Lung (tissue), 12 donors: ENCODE data around the gene CRTC3. TPM values are rescaled to one million over a fixed set of nuclear protein-coding genes. Genes with fewer than 3 reads are reported as not detected.
"Not testable (repeated sequence)": the region's sequence is repeated elsewhere in the genome, so short reads cannot be mapped to it uniquely, and the experiment has no call there.

Source experiments
- ATAC-seq: fragments of 200-7000 bp; cut with Tn5 transposase; one replicate; pipeline ENCODE4 v1.9.1; 2020; ENCODE audit warnings: moderate number of reproducible peaks; ENCODE audit not compliant: insufficient read depth, low FRiP score
- DNase-seq, 3 donors: peaks; one replicate each; pipeline ENCODE4 v3.0.0-alpha.2; 2013 to 2017
- H3K27ac ChIP-seq, 2 donors: one replicate each; pipeline ENCODE4 v1.5.1; 2013; ENCODE audit warnings: mild to moderate bottlenecking in 2 of 2, moderate library complexity in 2 of 2, control low read depth in 1 of 2, inconsistent platforms in 1 of 2, low read depth in 1 of 2, low read length in 1 of 2
- H3K27me3 ChIP-seq, 3 donors: one replicate each; pipeline ENCODE4 v1.5.1; 2013; ENCODE audit warnings: low read length in 2 of 3; ENCODE audit not compliant: control insufficient read depth in 3 of 3, insufficient read depth in 3 of 3
- H3K36me3 ChIP-seq, 4 donors: one replicate each; pipeline ENCODE4 v1.5.1; 2013; ENCODE audit warnings: low read length in 4 of 4, mild to moderate bottlenecking in 1 of 4, moderate library complexity in 1 of 4; ENCODE audit not compliant: control insufficient read depth in 4 of 4, insufficient read depth in 4 of 4
- H3K4me1 ChIP-seq, 5 donors: one replicate each; pipeline ENCODE4 v1.5.1; 2013; ENCODE audit warnings: low read length in 5 of 5, mild to moderate bottlenecking in 2 of 5, moderate library complexity in 1 of 5; ENCODE audit not compliant: control insufficient read depth in 5 of 5, insufficient read depth in 5 of 5
- H3K4me3 ChIP-seq: one replicate; pipeline ENCODE4 v1.5.1; 2013; ENCODE audit warnings: mild to moderate bottlenecking, control low read depth, moderate library complexity
- H3K9ac ChIP-seq, 2 donors: one replicate each; pipeline ENCODE4 v1.5.1; 2013; ENCODE audit warnings: low read length in 2 of 2, control low read depth in 1 of 2; ENCODE audit not compliant: insufficient read depth in 1 of 2
- H3K9me3 ChIP-seq, 4 donors: one replicate each; pipeline ENCODE4 v1.5.1; 2013; ENCODE audit warnings: low read length in 3 of 4, mild to moderate bottlenecking in 1 of 4, moderate library complexity in 1 of 4; ENCODE audit not compliant: control insufficient read depth in 4 of 4, insufficient read depth in 3 of 4
- WGBS, 2 donors: extraction: QIAGEN DNeasy Blood & Tissue Kit; methylation state at CpG; one replicate each; pipeline ENCODE4 v1.1.7; 2013; 5-methylcytosine and 5-hydroxymethylcytosine counted together
- polyA plus RNA-seq, 2 donors: library from polyadenylated mRNA; stranded (reverse); fragments of 200-250 nt; gene quantifications; one replicate each; pipeline ENCODE4 v1.2.1, GENCODE V29; 2013
- total RNA-seq, 2 donors: library from RNA; depleted of rRNA in 1 of 2; stranded (reverse); fragments of >200 nt in 1 of 2; gene quantifications; one replicate each; pipeline ENCODE4 v1.2.1, GENCODE V29; 2014 to 2021
- TF ChIP-seq, protein P1 (sequence below): IDR thresholded peaks from 2 replicates; pipeline ENCODE4 v1.5.1; 2012; ENCODE audit warnings: mild to moderate bottlenecking; ENCODE audit errors: control extremely low read depth, extremely low read depth
- donor health status: control.
- donor health status: control.
- donor health status: Bipolar disorder and iron deficiency.
- donor health status: healthy.
- donor health status: DM: yes; HTN: yes; CAD: no.

Gene CRTC3
- total and polyA plus RNA-seq, 4 donors, result 12.0 to 47.9 (median 28.2) TPM

GRCh38 chr15:90519688-90520087, 10.0 kb upstream of the CRTC3 start:
- Histone ChIP-seq H3K27ac (no peak overlapping the region), H3K27me3 (no peaks in the 10 kb centered on the region), H3K4me1 (no peaks in the 10 kb centered on the region), H3K9me3 (no peaks in the 10 kb centered on the region), H3K9ac (no peak overlapping the region), H3K36me3 (no peaks in the 10 kb centered on the region), H3K4me3 (no peak overlapping the region)
- ATAC-seq (no peak), DNase-seq (no peak)
- 79 to 87% methylated on average over 1 of the region's 1 CpG for WGBS, 2 donors
- TF ChIP-seq, protein P1, sequence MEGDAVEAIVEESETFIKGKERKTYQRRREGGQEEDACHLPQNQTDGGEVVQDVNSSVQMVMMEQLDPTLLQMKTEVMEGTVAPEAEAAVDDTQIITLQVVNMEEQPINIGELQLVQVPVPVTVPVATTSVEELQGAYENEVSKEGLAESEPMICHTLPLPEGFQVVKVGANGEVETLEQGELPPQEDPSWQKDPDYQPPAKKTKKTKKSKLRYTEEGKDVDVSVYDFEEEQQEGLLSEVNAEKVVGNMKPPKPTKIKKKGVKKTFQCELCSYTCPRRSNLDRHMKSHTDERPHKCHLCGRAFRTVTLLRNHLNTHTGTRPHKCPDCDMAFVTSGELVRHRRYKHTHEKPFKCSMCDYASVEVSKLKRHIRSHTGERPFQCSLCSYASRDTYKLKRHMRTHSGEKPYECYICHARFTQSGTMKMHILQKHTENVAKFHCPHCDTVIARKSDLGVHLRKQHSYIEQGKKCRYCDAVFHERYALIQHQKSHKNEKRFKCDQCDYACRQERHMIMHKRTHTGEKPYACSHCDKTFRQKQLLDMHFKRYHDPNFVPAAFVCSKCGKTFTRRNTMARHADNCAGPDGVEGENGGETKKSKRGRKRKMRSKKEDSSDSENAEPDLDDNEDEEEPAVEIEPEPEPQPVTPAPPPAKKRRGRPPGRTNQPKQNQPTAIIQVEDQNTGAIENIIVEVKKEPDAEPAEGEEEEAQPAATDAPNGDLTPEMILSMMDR, result no peak

- TF ChIP-seq, protein P1, result no peak
- no peak for ATAC-seq
- H3K27me3 ChIP-seq, result no peaks in the 10 kb centered on the region
- no peaks in the 10 kb centered on the region for H3K9me3 ChIP-seq
- H3K4me3 ChIP-seq, result no peak overlapping the region
- H3K4me1 ChIP-seq, result no peaks in the 10 kb centered on the region
- H3K36me3 ChIP-seq, result no peaks in the 10 kb centered on the region
- H3K9ac ChIP-seq, result no peak overlapping the region
- no peak for DNase-seq
- H3K27ac ChIP-seq, result no peak overlapping the region
- WGBS, 2 donors, result 92 to 96% methylated on average over 5 of the region's 5 CpGs
These were observed 9.4 kb upstream of the CRTC3 start for GRCh38 chr15:90520365-90520764.

GRCh38 chr15:90523373-90523772, 6.3 kb upstream of the CRTC3 start:
- Histone ChIP-seq H3K4me1 (no peaks in the 10 kb centered on the region), H3K4me3 (no peak overlapping the region), H3K9me3 (no peaks in the 10 kb centered on the region), H3K27me3 (no peaks in the 10 kb centered on the region), H3K27ac (no peak overlapping the region), H3K9ac (no peak overlapping the region), H3K36me3 (no peaks in the 10 kb centered on the region)
- no peak for DNase-seq
- no peak for ATAC-seq
- 93 to 97% methylated on average over 3 of the region's 3 CpGs for WGBS, 2 donors
- TF ChIP-seq, protein P1, result no peak

- not testable (repeated sequence) for H3K27me3 ChIP-seq, H3K9ac ChIP-seq, H3K27ac ChIP-seq, H3K9me3 ChIP-seq, H3K36me3 ChIP-seq, H3K4me1 ChIP-seq, H3K4me3 ChIP-seq, DNase-seq, ATAC-seq
- WGBS, 2 donors, result 92 to 95% methylated on average over 6 of the region's 6 CpGs
These were observed 5.5 kb upstream of the CRTC3 start for GRCh38 chr15:90524018-90524803.
